DMS53 treated with DMSO at 0.1 percent for 48 hours (cell line): ENCODE results near the gene KCP.

Experiments used
- DNase-seq: peaks from one replicate; lab custom pipeline; 2025; ENCODE audit not compliant: unreplicated experiment; lab: John Stamatoyannopoulos, UW

KCP gene

DNA sequence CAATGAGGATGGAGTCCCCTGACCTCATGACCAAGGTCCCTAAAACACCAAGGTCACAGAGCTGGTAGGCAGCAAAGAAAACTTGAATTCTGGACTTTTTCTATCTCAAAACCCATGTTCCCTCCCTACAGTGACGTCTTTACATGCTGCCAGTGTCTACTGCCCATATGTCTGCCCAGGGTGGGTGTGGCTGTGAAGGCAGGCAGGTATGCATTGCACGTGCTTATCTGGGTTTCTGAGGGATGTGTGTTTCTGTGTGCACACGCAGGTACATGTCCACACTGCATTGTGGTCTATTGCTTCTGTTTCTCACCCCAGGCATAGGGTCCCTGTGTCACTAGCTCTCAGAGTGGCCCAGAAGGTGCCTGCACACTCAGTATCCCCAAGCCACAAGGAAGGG, 34.4 kb downstream of the KCP start:
- DNase-seq, result no peak

DNA sequence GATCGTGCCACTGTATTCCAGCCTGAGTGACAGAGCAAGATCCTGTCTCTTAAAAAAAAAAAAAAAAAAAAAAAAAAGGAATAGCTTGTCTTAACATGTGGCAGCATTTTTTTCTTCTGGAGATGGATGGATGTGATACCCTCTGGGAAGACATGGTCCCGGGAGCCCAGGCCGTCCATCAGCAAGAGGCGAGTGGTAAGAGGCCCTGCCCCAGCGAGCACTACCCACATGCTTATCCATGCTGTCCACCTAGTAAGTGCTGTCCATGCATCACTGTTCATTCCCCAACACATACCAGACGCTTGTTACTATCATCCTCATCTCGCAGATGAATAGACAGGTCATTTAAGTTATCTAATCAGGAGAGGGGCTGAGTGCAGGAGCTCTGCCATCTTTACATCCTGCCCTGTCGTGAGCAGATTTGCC, 35.0 kb downstream of the KCP start:
- DNase-seq, result no peak

DNA sequence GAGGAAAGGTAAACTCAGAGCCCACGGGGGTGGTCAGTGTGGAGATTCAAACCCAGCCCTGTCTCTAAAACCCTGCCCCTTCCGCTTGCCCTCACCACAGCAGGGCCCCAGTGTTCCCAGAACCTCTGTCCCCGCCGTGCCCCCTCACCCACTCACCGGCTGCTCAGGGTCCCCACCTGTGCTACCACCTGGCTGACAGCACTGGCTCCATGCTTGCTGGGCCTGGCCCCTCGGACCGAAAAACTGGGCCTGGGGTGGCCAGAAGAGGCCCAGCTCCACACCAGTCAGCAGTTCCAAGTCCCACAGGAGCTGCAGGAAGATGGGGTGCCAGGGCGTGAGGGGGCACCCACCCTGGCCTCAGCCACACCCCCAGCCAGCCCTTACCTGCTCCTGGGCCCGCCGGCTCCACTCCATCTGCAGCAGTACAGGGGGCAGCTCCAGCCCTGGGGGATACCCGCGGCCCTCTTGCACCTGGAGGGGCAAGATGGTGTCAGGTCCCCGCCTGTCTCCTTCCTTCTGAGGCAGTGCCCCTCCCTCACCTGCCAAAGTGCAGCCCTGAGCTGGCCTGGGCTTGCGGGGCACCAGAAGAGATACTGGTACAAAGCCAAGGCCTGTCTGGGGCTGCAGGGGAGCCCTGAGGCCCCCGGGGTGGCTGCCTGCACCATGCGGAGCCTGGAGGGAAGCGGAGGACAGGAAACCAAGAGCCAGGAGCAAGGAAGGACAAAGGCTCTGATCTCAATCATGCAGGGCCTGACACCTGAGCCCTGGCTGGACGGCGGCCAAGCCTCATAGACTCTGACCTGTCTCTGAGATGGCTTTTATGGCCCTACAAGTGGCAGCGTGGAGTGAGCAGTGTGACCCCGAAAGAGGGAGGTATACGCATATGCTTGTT, 36.1 kb downstream of the KCP start:
- DNase-seq, result peak; percentile 77

DNA sequence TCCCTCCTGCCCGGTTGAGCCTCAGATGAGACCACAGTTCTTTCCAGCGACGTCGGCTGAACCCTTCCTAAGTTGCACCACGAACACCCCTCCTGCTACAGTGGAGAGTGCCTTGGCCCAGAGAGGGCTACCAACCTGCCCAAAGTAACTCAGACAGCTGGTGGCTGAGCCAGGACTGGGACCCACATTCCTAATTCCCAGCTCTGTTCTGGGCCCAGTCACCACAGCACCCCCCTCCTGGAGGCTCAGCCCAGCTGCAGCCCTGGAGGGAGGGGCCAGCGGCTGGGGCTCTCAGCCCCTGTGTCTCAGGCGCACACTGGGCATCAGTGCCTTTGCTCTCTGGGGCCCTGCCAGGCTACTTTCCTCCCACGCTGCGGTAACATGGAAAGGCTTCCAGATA, 37.3 kb downstream of the KCP start:
- DNase-seq, result no peak

DNA sequence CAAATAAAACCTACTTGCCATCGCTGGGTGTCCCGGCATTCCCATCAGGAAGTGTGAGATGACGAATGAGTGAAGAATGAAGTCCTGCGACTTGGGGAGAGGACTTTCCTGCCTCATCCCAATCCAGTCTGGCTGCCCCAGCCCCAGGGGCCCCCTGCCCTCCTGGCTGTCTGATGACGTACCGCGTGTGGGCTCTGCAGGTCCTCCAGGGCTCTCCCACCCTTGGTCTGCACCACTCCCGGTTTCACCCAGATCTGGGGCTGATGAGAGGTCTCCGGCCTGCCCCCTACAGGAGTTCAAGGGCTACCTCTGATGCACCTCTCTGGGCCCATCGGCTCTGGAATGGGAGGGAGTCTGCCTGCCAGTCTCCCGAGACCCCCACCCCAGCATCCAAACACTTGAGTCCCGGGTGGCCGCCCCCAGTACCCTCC, 38.1 kb downstream of the KCP start:
- no peak for DNase-seq

DNA sequence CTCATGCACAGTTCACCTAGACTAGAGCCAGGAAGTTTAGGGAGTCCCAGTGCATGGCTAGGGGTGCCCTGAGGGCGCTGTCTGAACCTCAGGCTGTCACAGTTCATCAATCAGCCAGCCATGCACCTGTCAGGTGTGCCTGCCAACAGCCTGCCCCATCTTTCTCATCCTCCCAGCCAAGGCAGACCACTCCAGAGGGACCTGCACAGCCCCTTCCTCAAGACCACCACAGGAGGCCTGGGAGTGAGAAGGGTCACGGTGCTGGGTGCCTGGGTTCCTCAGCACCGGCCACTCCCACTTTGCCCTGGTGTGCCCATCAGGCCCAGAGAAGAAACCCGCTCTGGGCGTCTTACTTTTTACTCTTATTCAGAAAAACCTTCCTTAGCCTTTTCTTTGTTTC, 39.5 kb downstream of the KCP start:
- DNase-seq, result no peak

DNA sequence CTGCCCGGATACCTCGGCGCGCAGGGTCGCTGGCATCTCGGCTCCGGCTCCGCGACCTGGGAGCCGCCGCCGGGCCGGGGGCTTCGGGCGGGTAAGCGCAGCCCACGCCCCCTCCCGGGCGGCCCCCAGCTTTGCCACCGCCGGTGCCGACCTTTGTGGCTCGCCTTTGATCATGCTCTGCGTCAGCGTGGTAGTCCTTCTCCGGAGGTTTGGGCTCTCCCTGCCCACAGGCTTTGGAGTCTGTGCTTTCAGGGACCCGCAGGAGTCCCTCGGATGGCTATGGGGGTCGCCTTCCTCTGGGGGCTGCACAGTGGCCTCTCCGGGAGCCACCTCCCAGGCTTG, 40.6 kb downstream of the KCP start:
- no peak for DNase-seq

DNA sequence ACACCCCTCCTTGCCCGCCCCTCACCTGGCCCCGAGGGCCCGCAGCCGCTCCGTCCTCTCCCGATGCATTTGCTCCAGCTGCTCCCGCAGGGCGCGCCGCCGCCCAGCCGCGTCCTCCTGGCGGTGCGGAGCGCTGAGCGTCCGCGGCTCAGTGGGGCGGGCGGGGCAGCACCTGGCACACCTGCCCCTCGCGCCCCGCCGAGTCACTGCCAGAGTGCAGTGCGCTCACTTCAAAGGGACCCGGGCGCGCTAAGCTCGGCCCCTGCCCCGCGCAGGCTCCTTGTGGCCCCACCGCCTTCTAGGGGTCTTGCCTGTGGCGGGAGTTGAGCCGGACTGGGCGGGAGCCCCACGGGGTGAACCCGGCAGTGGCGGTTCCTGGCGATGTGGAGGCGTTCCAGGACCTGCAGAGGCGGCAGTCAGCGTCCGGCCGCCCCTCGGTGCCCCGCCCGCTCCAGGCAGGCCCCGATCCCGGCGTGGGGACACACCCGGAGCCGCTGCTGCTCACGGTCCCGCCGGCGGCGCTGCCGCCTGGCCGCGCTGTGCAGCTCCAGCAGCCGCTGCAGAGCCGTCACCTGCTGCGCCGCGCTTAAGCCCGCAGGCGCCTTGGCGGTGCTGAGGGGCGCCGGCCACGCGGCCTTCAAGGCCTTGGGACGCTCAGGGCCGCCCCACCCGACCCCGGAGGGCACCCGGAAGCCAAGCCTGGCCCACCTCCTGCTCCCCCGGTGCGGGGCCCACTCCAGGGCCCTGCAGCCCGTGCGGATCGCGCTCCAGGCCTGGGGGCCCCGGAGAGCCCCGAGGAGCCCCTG, 41.2 kb downstream of the KCP start:
- peak; percentile 67 for DNase-seq

DNA sequence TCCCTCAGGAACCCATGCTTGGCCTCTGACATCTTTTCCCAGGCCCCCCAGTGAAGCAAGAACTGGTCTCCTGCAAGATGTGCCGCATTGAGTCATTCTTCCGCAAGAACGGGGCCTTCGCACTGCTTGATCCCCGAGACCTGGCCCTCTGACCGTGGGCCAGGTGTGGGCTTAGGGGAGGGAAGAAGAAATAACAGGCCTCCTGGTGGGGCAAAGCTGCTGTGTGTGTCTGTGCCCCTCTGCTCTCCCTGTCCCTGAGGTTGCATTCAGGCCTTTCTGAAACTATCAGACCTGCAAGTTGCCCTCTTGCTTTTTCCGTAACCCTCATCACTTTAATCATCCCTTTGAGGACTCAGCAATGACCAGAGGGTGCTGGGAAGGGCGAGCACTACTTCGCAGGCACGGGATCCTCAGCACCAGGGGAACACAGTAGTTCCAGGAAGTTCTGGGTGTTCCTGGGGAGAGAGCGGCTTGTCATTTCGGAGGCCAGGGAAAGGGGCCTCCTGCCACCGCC, 41.8 kb downstream of the KCP start:
- DNase-seq, result no peak

DNA sequence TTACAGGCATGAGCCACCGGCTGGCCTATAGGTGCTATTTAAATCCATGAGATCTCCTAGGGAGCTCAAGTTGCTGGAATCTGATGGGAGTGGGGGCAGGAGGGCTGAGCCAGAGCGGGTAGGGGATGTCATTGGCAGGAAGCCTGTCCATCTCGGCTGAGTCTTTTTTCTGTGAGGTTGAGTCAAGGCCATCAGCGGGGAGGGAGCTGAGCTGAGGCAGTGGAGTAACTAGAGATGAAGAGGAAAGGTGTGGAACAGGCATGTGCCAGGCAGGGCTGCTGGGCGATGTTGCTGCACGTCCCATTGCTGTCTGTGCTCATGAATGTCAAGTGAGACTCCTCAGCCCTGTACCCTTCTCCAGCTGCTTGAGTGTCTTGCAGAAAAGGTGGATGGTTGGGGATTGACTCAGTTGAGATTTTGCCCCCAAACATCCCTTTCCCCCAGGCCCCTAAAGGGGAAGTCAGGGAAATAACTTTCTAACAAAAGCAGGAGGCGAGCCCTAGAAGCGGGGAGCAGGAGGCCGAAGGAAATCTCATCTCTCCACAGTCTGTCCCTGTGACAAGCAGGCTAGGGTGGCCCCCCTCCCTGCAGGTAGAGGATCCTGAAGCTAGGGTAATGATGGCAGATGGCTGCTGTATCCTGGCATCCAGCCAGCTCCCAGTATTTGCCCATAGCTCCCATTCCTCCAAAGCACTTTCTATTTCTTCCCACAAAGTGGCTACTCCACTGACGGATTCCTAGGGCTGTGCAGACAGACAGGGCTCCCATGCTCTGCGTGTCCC, 42.5 kb downstream of the KCP start:
- peak; percentile 56 for DNase-seq

DNA sequence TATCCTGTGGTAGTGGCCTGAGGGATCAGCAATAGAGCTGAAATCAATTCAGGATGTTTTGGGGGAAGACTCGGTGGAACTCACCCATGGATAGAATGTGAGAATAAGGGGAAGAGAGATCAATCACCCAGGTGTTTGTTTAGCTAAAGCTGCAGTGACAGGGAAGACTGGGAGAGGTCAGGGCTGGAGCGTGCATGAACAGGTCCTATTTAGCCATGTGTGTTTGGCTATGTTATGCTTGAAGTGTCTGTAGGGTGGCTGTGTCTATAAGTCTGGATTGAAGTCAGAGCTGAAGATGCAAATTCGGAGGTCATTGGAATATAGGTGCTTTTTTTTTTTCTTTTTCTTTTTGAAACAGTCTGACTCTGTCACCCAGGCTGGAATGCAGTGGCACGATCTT, 43.3 kb downstream of the KCP start:
- no peak for DNase-seq

DNA sequence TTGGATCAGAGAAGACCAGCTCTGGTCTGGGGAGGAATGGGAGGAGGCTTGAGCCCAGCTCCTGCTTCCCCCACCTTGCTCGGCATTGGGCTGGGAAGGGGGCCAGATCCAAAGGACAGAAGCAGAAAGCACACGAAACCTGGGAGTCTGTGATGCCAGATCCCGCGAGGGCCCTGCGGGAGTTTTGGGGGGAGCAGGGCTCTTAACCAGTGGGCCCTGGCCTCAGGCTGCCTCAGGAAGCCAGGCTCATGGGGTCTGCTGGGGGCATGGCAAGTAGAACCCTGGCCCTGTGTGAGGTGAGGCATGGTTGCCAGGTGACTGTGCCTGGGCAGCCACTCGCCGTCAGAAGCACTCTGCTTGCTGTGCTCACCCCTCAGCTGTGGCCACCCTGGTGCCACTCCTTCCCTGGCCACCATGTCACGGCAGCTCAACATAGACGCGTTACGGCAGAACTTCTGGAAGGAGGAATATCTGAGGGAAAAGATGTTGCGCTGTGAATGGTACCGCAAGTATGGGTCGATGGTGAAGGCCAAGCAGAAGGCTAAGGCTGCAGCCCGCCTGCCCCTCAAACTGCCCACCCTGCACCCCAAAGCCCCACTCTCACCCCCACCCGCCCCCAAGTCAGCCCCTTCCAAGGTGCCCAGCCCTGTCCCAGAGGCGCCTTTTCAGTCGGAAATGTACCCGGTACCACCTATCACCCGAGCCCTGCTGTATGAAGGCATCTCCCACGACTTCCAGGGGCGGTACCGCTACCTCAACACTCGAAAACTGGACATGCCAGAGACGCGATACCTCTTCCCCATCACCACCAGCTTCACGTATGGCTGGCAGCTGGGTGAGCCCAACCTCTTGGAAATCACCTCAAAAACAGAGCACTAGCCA, 44.3 kb downstream of the KCP start:
- DNase-seq, result no peak

DNA sequence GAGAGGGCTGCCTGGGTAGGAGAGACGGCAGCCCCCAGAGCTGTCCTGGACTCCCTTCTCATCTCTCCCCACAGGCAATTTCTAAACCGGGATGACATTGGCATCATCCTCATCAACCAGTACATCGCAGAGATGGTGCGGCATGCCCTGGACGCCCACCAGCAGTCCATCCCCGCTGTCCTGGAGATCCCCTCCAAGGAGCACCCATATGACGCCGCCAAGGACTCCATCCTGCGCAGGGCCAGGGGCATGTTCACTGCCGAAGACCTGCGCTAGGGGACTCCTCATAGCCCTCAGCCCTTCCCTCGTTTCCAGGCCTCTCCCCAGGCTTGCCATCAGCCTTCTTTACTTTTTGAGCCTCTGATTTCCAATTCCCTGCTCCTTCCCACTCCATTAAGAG, 45.2 kb downstream of the KCP start:
- DNase-seq, result no peak

DNA sequence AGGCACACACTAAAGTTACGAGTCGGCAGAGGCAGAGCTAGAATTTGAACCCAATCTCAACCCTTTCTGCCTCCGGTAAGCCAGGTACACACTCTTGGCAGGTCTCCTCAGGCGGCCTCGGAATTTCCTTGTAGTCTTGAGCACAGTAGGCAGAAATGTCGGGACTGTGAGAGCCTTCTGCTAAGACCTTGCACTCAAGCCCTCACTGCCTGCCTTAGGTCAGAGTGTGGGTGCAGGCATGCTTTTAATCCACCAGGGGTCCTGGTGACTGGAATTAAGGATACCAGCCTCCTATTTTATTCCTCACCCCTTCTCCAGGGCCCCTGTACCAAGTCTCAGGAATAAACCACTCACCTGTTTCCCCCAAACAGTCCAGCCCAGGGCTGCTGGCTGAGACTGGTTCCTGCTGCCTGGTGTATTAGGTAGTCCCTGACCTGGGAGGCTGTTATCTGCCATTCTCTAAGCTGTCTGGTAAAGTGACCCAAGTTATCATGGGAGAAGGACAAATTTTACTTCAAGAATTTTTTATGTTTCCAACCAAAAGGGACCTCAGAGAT, 47.0 kb downstream of the KCP start:
- DNase-seq, result peak; percentile 60

DNA sequence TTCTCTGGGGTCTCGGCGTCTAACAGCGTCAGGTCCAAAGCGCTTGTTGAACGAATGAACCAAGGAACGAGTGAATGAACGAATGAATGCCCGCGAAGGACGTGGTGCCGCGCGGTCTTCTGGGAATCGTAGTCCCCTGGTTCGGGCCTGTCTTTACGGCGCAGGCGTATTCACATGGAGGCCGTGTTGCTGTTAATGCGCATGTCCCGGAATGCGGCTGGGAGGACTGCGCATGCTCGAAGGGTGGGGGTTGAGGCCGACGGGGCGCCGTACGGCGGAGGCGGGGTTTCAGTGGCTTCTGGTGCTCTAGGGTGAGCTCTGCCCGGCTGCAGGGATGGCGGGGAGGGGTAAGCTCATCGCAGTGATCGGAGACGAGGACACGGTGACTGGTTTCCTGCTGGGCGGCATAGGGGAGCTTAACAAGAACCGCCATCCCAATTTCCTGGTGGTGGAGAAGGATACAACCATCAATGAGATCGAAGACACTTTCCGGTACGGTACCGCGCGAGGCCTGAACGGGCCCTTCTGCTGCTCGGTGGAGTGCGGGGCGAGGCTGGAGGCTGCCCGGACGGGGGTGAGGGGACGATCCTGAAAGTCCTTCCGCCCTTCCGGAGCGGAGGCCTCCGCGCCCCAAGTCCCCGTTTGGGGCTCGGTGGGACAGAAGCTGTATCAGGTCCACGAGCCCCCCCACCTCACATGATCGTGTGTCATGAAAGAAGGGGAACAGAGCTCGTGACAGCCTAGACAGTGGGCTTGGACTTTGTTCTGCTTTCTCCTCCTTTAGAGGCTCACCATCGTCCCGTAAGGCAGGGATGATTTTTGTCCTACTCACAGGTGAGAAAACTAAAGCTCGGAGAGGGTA, 47.7 kb downstream of the KCP start, which contains the start of gene ATP6V1F:
ATP6V1F (plus strand) TSS at position 286 of the 862 bp plus-strand sequence; CDS start at position 335, 49 bp downstream.
- peak; percentile 97 for DNase-seq

DNA sequence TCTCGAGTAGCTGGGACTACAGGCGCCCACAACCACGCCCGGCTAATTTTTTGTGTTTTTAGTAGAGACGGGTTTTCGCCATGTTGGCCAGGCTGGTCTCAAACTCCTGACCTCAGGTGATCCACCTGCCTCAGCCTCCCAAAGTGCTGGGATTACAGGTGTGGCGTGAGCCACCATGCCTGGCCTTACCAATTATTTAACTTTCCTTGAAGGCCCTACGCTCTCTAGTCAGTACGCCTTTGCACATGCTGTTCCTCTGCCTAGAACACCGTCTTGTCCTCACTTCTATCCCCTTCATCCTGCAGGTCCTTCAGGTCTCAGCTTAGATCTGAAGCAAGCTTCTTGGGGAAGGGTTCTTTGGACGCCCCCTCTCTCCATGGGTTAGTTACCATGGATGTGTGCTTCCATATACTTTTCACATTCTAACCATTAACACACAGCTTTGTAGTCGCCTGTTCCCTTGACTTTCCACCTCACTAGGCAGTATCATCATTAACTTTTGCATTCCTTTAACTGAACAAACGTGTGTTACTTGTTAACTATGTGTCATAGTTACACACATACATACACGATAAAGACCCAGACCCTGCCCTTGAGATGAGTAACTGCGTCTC, 48.4 kb downstream of the KCP start:
- DNase-seq, result no peak

DNA sequence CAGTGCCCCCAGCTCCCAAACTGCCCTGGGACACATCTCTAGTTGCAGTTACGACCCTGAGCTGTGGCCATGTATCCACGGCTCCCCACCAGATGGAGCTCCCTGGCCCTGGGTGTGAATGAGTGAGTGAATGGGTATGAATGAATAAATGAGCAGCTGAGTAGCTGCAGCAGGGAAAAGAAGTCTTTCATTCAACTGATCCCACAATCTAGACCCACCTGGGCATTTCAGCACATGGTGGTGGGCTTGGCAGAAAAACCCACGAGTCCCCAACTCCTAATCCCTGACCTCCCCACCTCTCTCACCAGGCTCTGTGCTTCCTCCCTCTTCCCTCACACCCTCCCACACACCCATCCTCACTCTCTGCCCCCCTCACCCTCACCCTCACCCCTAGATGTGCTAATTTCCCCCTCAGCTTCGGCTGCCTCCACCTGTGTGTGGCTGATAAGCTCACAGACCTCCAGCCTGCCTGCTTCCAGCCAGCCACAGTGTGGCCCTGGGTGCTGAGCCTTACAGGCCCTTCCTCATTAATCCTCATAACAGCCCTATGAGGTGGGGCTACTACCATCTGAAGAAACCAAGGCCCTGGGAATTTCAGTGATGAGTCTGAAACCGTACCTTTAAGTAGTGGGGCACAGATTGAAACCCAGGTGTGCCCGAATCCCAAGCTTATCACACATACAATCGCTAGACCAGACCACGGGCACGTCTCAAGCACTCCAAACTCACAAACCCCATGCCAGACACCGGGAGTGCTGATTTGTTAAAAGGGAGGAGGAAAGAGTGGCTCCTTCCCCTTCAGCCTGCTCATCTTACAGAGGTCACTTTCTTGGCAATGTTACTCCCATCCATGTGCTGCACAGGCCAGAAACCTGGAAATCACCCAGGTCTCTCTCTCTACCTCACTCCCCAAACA, 50.1 kb downstream of the KCP start:
- DNase-seq, result no peak
